ENCODE data around the gene FSTL5.

DNA sequence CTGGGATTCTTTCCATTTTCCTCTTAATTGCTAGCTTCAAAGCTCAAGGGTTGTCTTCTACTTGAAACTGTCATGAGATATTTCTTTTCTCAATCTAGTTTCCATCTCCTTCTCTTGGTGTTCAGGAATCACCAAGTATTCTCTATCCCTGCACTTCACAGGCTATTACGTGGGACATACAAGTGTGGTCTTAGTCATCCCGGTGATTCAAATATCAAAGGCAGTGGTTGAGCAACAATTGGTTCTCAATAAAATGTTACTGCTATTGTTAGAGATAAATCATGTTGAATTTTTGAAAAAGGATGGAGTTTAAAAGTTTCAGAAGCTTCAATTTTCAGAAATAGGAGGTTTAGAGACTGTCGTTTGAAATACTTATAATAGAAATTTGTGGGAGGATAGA lies 812.9 kb downstream of the FSTL5 start:
- no peak for TF ChIP-seq SUZ12 (IDR thresholded peaks at IDR 0.05; ENCODE audit: extremely low read depth, insufficient read depth, insufficient read length)
- no peak for TF ChIP-seq YY1 (IDR thresholded peaks at IDR 0.05; ENCODE audit: insufficient read depth, insufficient read length)
